HepG2 (cell line): Measurements from ENCODE around the gene CENPB. TPM values are rescaled to one million over a fixed set of nuclear protein-coding genes. Genes with fewer than 3 reads are reported as not detected.

Experiments used
- CEBPZ ChIP-seq: IDR thresholded peaks from 2 replicates; pipeline ENCODE4 v1.6.1; 2012; ENCODE audit warnings: low read length, improper control_type of control experiment
- CTCF ChIP-seq: sonication (generic); formaldehyde crosslinking; IDR thresholded peaks from 2 replicates; pipeline ENCODE4 v1.5.0; 2020; ENCODE audit warnings: mild to moderate bottlenecking, missing genetic modification reagents, moderate library complexity
- DMTF1 ChIP-seq: sonication (generic); formaldehyde crosslinking; IDR thresholded peaks from 2 replicates; pipeline ENCODE4 v1.4.0; 2020; ENCODE audit warnings: mild to moderate bottlenecking, missing genetic modification reagents
- DR1 ChIP-seq: sonication (generic); formaldehyde crosslinking; IDR thresholded peaks from 2 replicates; pipeline ENCODE4 v1.8.0; 2021; ENCODE audit warnings: mild to moderate bottlenecking, missing genetic modification reagents, inconsistent platforms
- HDAC1 ChIP-seq: sonication (generic); formaldehyde crosslinking; IDR thresholded peaks from 2 replicates; pipeline ENCODE4 v1.5.1; 2020; ENCODE audit warnings: mild to moderate bottlenecking, missing genetic modification reagents
- LCORL ChIP-seq, 2 experiments: fragments of 450-650 bp in 1 of 2; sonication (generic) in 1 of 2; formaldehyde crosslinking in 1 of 2; IDR thresholded peaks; 2 replicates each; pipeline versions ENCODE4 v1.5.0 to v1.6.1; 2017 to 2020; ENCODE audit warnings: antibody characterized with exemption in 1 of 2, missing genetic modification reagents in 1 of 2
- MEIS2 ChIP-seq: sonication (generic); formaldehyde crosslinking; IDR thresholded peaks from 2 replicates; pipeline ENCODE4 v1.9.0; 2021; ENCODE audit warnings: mild to moderate bottlenecking, missing genetic modification reagents
- MXD3 ChIP-seq: IDR thresholded peaks from 2 replicates; pipeline ENCODE4 v1.6.1; 2016; ENCODE audit warnings: mild to moderate bottlenecking, missing biosample characterization, missing genetic modification reagents
- SIN3A ChIP-seq: IDR thresholded peaks from 2 replicates; pipeline ENCODE4 v1.6.1; 2011; ENCODE audit warnings: low read depth, mild to moderate bottlenecking, control low read depth, low read length, borderline replicate concordance
- ZNF33B ChIP-seq: sonication (generic); formaldehyde crosslinking; IDR thresholded peaks from 2 replicates; pipeline ENCODE4 v1.5.1; 2020; ENCODE audit warnings: mild to moderate bottlenecking, missing genetic modification reagents
- ZNF451 ChIP-seq: sonication (generic); formaldehyde crosslinking; IDR thresholded peaks from 2 replicates; pipeline ENCODE4 v1.5.0; 2020; ENCODE audit warnings: mild to moderate bottlenecking, missing genetic modification reagents
- ZNF512B ChIP-seq: sonication (generic); formaldehyde crosslinking; IDR thresholded peaks from 2 replicates; pipeline ENCODE4 v1.5.1; 2020; ENCODE audit warnings: missing genetic modification reagents, mild to moderate bottlenecking, borderline replicate concordance
- ZNF607 ChIP-seq: sonication (generic); formaldehyde crosslinking; IDR thresholded peaks from 2 replicates; pipeline ENCODE4 v1.5.1; 2020; ENCODE audit warnings: missing genetic modification reagents, mild to moderate bottlenecking, borderline replicate concordance
- ZNF784 ChIP-seq: sonication (generic); formaldehyde crosslinking; IDR thresholded peaks from 2 replicates; pipeline ENCODE4 v1.5.1; 2020; ENCODE audit warnings: missing genetic modification reagents, mild to moderate bottlenecking, borderline replicate concordance
- polyA plus RNA-seq, 8 experiments: library from polyadenylated mRNA; depleted of rRNA in 3 of 8; stranded (reverse) in 7 of 8; unstranded in 1 of 8; fragments of >200 nt; fragmentation: Illumina TruSeq in 4 of 8; extraction: Trizol in 4 of 8; gene quantifications; 2 replicates each; pipeline versions ENCODE4 v1.2.1 to v1.2.3, GENCODE V29; 2011 to 2016; ENCODE audit warnings: low read depth in 4 of 8, missing spikeins in 1 of 8, mixed read lengths in 1 of 8; ENCODE audit not compliant: insufficient read depth in 1 of 8
- total RNA-seq, 5 experiments: library from RNA; depleted of rRNA; stranded (reverse); fragments of >200 nt; fragmentation: Illumina TruSeq; extraction: Trizol; gene quantifications; 2 replicates each; pipeline ENCODE4 v1.2.3, GENCODE V29; 2016; ENCODE audit warnings: low read depth in 1 of 5

The CENPB gene
- total and polyA plus RNA-seq, 2 of the 13 experiments (the other 11 are each of a cell fraction or from before 2014, with no cell fraction given) = 10.4 to 54.5 TPM

GRCh38 chr20:3739054-3739925 lies 47.2 kb downstream of the CENPB start (continued):
- TF ChIP-seq CEBPZ (no peak), DR1 (CRISPR knock-in tag) (no peak), ZNF451 (CRISPR knock-in tag) (peak; percentile 88), DMTF1 (CRISPR knock-in tag) (no peak), ZNF607 (CRISPR knock-in tag) (peak; percentile 82; the same call in 1 of the 2 replicates), ZNF33B (no peak), HDAC1 (CRISPR knock-in tag) (no peak; the same call in 1 of the 2 replicates), MXD3 (peak; percentile 75; the same call in 1 of the 2 replicates), ZNF784 (no peak), CTCF (no peak), MEIS2 (peak; percentile 51; the same call in 1 of the 2 replicates), LCORL (IDR thresholded peaks at IDR 0.05) (no peak), LCORL (CRISPR knock-in tag; IDR thresholded peaks at IDR 0.05) (peak; percentile 30; the same call in 1 of the 2 replicates), ZNF512B (CRISPR knock-in tag) (no peak), SIN3A (no peak)
